ENCODE measurements around the gene METAP1.
"Not testable (repeated sequence)": the region's sequence is repeated elsewhere in the genome, so short reads cannot be mapped to it uniquely, and the experiment has no call there.

The METAP1 gene

DNA sequence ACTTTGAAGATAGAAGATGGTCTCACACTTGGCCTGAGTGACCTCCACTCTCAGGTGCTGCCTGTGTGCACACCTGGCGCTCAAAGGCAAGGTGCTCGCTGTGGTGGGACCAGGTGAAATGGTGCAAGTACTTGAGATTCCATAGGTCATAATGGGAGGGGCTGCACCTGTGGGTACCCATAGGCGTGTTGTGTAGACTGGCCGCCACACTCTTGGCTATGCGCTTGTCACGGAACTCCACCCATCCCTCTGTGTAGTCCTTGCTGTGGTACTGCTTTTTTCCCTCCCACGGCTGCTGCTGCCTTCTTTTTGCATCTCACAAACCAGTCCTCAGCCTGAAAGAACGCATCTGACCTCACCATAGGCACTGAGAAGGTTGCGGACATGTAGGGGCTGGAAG, 27.0 kb downstream of the METAP1 start:
- H2AK5ac ChIP-seq (ENCODE audit: low read length), result no peak overlapping the region
- no peak overlapping the region for H3K27ac ChIP-seq (ENCODE audit: low read depth, low read length)
- peaks cover 16% of the 10 kb centered on the region for H3K9me3 ChIP-seq (ENCODE audit: insufficient read depth, low read depth, low read length)
- H3K4me2 ChIP-seq (ENCODE audit: low read length), result no peak overlapping the region
- H3K79me1 ChIP-seq (ENCODE audit: low read length), result peaks cover 4% of the 10 kb centered on the region
- peak overlapping the region; percentile 37 for H2BK12ac ChIP-seq (ENCODE audit: low read length)
- no peak overlapping the region for H4K12ac ChIP-seq (ENCODE audit: low read depth, low read length)
- no peaks in the 10 kb centered on the region for H3K27me3 ChIP-seq (ENCODE audit: insufficient read depth, low read length)
- peaks cover 13 to 14% of the 10 kb centered on the region in 2 experiments for H3K36me3 ChIP-seq (ENCODE audit: control insufficient read depth in 1 of 2, insufficient read depth in 2 of 2, low read length in 2 of 2)
- no peak overlapping the region for H3K9ac ChIP-seq (ENCODE audit: low read length)
- peak overlapping the region; percentile 11 for H3K18ac ChIP-seq (ENCODE audit: low read length)
- no CpG with 5 or more reads among the region's 9 CpGs for WGBS (ENCODE audit: extremely low coverage, insufficient coverage, insufficient read length)
- no peak overlapping the region for H3K23ac ChIP-seq (ENCODE audit: low read length)
- peaks cover 7% of the 10 kb centered on the region for H3K79me2 ChIP-seq (ENCODE audit: control insufficient read depth, insufficient read depth, low read length, poor library complexity)
- H2AFZ ChIP-seq (ENCODE audit: insufficient read depth, low read length, poor library complexity), result peak overlapping the region; percentile 8
- no peak overlapping the region for H2BK5ac ChIP-seq (ENCODE audit: low read depth, low read length, poor library complexity)
- H4K8ac ChIP-seq (ENCODE audit: low read depth, low read length), result no peak overlapping the region
- peak; percentile 83 to 90 for DNase-seq
- H3K14ac ChIP-seq (ENCODE audit: low read length), result no peak overlapping the region
- H3K4me3 ChIP-seq (ENCODE audit: low read depth, low read length), result no peak overlapping the region
- H3K4me1 ChIP-seq (ENCODE audit: control insufficient read depth in 1 of 2, insufficient read depth in 2 of 2, low read length in 2 of 2), result peaks cover 5 to 24% of the 10 kb centered on the region in 2 experiments
- no peak overlapping the region for H4K91ac ChIP-seq (ENCODE audit: low read depth, low read length)
- H2BK120ac ChIP-seq (ENCODE audit: insufficient read depth, low read length, poor library complexity), result no peak overlapping the region
- H3K4ac ChIP-seq (ENCODE audit: low read depth, low read length), result peak overlapping the region; percentile 53

DNA sequence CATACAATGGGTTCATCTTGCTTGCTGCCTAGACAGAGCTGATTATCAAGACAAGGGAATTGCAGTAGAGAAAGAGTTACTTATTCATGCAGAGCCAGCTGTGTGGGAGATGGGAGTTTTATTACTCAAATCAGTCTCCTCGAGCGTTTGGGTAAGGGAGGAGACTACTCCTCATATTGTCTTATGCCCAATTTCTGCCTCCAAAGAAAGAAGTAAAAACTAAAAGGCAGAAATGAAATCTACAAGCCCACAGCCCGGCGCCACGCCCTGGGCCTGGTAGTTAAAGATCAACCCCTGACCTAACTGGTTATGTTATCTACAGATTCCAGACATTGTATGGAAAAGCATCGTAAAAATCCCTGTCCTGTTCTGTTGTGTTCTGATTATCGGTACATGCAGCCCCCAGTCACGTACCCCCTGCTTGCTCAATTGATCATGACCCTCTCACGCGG, 28.3 kb downstream of the METAP1 start:
- not testable (repeated sequence) for H2BK120ac ChIP-seq (ENCODE audit: insufficient read depth, low read length, poor library complexity); H3K27me3 ChIP-seq (ENCODE audit: insufficient read depth, low read length); H3K4me3 ChIP-seq (ENCODE audit: low read depth, low read length); H2BK12ac ChIP-seq (ENCODE audit: low read length); H4K8ac ChIP-seq (ENCODE audit: low read depth, low read length); H3K18ac ChIP-seq (ENCODE audit: low read length); H3K79me1 ChIP-seq (ENCODE audit: low read length); H2AK5ac ChIP-seq (ENCODE audit: low read length); H3K79me2 ChIP-seq (ENCODE audit: control insufficient read depth, insufficient read depth, low read length, poor library complexity); H3K4ac ChIP-seq (ENCODE audit: low read depth, low read length); H3K9ac ChIP-seq (ENCODE audit: low read length); H4K12ac ChIP-seq (ENCODE audit: low read depth, low read length); H3K23ac ChIP-seq (ENCODE audit: low read length); H2AFZ ChIP-seq (ENCODE audit: insufficient read depth, low read length, poor library complexity); H4K91ac ChIP-seq (ENCODE audit: low read depth, low read length); H3K14ac ChIP-seq (ENCODE audit: low read length)
- no CpG with 5 or more reads among the region's 10 CpGs for WGBS (ENCODE audit: extremely low coverage, insufficient coverage, insufficient read length)
- Histone ChIP-seq H3K27ac (ENCODE audit: low read depth, low read length) (peak overlapping the region; percentile 73), H3K4me1 (ENCODE audit: control insufficient read depth in 1 of 2, insufficient read depth in 2 of 2, low read length in 2 of 2) (peaks cover 5 to 24% of the 10 kb centered on the region in 2 experiments), H2BK5ac (ENCODE audit: low read depth, low read length, poor library complexity) (peak overlapping the region; percentile 64), H3K9me3 (ENCODE audit: insufficient read depth, low read depth, low read length) (peaks cover 16% of the 10 kb centered on the region), H3K4me2 (ENCODE audit: low read length) (peak overlapping the region; percentile 23), H3K36me3 (ENCODE audit: control insufficient read depth in 1 of 2, insufficient read depth in 2 of 2, low read length in 2 of 2) (peaks cover 13 to 14% of the 10 kb centered on the region in 2 experiments)
- DNase-seq, result peak; percentile 40 to 64

DNA sequence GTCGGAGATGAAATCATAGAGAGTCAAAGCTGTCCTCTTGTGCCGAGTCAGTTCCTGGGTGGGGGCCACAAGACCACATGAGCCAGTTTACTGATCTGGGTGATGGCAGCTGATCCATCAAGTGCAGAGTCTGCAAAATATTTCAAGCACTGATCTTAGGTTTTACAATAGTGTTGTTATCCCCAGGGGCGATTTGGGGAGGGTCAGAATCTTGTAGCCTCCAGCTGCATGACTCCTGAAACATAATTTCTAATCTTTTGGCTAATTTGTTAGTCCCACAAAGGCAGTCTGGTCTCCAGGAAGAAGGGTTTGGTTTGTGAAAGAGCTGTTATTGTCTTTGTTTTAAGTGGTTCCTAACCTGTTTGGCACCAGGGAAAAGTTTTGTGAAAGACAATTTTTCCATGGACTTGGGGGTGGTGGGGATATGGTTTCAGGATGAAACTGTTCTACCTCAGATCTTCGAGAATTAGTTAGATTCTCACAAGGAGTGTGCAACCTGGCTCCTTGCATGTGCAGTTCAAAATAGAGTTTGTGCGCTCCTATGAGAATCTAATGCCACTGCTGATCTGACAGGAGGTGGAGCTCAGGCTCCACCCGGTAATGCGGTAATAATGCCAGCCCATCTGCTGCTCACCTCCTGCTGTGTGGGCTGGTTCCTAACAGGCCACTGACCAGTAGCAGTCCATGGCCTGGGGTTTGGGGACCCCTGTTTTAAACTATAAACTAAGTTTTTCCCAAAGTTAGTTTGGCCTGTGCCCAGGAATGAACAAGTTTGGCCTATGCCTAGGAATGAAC, 29.2 kb downstream of the METAP1 start:
- H4K12ac ChIP-seq (ENCODE audit: low read depth, low read length), result no peak overlapping the region
- peak overlapping the region; percentile 15 for H4K91ac ChIP-seq (ENCODE audit: low read depth, low read length)
- H3K36me3 ChIP-seq (ENCODE audit: control insufficient read depth in 1 of 2, insufficient read depth in 2 of 2, low read length in 2 of 2), result peaks cover 13 to 14% of the 10 kb centered on the region in 2 experiments
- H3K27ac ChIP-seq (ENCODE audit: low read depth, low read length), result peak overlapping the region; percentile 73
- H2BK120ac ChIP-seq (ENCODE audit: insufficient read depth, low read length, poor library complexity), result no peak overlapping the region
- H3K4me3 ChIP-seq (ENCODE audit: low read depth, low read length), result no peak overlapping the region
- H3K27me3 ChIP-seq (ENCODE audit: insufficient read depth, low read length), result no peaks in the 10 kb centered on the region
- H2AK5ac ChIP-seq (ENCODE audit: low read length), result no peak overlapping the region
- peaks cover 7% of the 10 kb centered on the region for H3K79me2 ChIP-seq (ENCODE audit: control insufficient read depth, insufficient read depth, low read length, poor library complexity)
- peak; percentile 56 to 68 for DNase-seq
- H3K9me3 ChIP-seq (ENCODE audit: insufficient read depth, low read depth, low read length), result peaks cover 16% of the 10 kb centered on the region
- no peak overlapping the region for H3K9ac ChIP-seq (ENCODE audit: low read length)
- no peak overlapping the region for H2AFZ ChIP-seq (ENCODE audit: insufficient read depth, low read length, poor library complexity)
- peaks cover 5 to 24% of the 10 kb centered on the region in 2 experiments for H3K4me1 ChIP-seq (ENCODE audit: control insufficient read depth in 1 of 2, insufficient read depth in 2 of 2, low read length in 2 of 2)
- H2BK12ac ChIP-seq (ENCODE audit: low read length), result peak overlapping the region; percentile 69
- no peak overlapping the region for H3K14ac ChIP-seq (ENCODE audit: low read length)
- WGBS (ENCODE audit: extremely low coverage, insufficient coverage, insufficient read length), result no CpG with 5 or more reads among the region's 7 CpGs
- peak overlapping the region; percentile 64 for H2BK5ac ChIP-seq (ENCODE audit: low read depth, low read length, poor library complexity)
- H4K8ac ChIP-seq (ENCODE audit: low read depth, low read length), result peak overlapping the region; percentile 48
- peak overlapping the region; percentile 75 for H3K4ac ChIP-seq (ENCODE audit: low read depth, low read length)
- peak overlapping the region; percentile 23 for H3K4me2 ChIP-seq (ENCODE audit: low read length)
- no peak overlapping the region for H3K23ac ChIP-seq (ENCODE audit: low read length)
- H3K18ac ChIP-seq (ENCODE audit: low read length), result peak overlapping the region; percentile 72
- peaks cover 4% of the 10 kb centered on the region for H3K79me1 ChIP-seq (ENCODE audit: low read length)

DNA sequence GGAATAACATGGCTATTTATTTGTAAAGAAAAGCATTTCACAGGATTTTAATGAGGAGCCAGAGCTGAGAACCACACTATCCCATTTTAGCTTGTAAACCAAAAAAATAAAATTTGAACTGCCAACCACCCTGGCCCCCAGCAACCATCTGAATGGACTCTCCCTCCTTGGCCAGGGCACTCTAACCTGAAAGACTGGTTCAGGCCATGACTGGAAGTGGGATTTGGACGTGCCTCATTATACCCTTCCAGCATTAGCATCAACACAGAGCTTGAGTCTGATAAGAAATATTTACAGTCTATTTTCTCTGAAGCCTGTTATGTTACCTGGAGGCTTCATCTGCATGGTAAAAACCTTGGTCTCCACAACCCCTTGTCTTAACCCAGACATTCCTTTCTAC, 30.0 kb downstream of the METAP1 start:
- Histone ChIP-seq H2BK5ac (ENCODE audit: low read depth, low read length, poor library complexity) (no peak overlapping the region), H3K79me1 (ENCODE audit: low read length) (peaks cover 4% of the 10 kb centered on the region)
- no CpG with 5 or more reads among the region's 1 CpG for WGBS (ENCODE audit: extremely low coverage, insufficient coverage, insufficient read length)

More for the DNA sequence above, 30.0 kb downstream of the METAP1 start:
- H3K18ac ChIP-seq (ENCODE audit: low read length), result no peak overlapping the region
- peaks cover 5 to 24% of the 10 kb centered on the region in 2 experiments for H3K4me1 ChIP-seq (ENCODE audit: control insufficient read depth in 1 of 2, insufficient read depth in 2 of 2, low read length in 2 of 2)
- H3K27me3 ChIP-seq (ENCODE audit: insufficient read depth, low read length), result no peaks in the 10 kb centered on the region
- no peak overlapping the region for H3K9ac ChIP-seq (ENCODE audit: low read length)
- DNase-seq, result peak; percentile 40 to 68
- H3K79me2 ChIP-seq (ENCODE audit: control insufficient read depth, insufficient read depth, low read length, poor library complexity), result peaks cover 7% of the 10 kb centered on the region
- no peak overlapping the region for H4K8ac ChIP-seq (ENCODE audit: low read depth, low read length)
- no peak overlapping the region for H4K12ac ChIP-seq (ENCODE audit: low read depth, low read length)
- H2BK12ac ChIP-seq (ENCODE audit: low read length), result no peak overlapping the region
- H4K91ac ChIP-seq (ENCODE audit: low read depth, low read length), result no peak overlapping the region
- H3K4ac ChIP-seq (ENCODE audit: low read depth, low read length), result no peak overlapping the region
- no peak overlapping the region for H2AFZ ChIP-seq (ENCODE audit: insufficient read depth, low read length, poor library complexity)
- H3K27ac ChIP-seq (ENCODE audit: low read depth, low read length), result no peak overlapping the region
- H3K4me2 ChIP-seq (ENCODE audit: low read length), result no peak overlapping the region
- peaks cover 14% of the 10 kb centered on the region for H3K9me3 ChIP-seq (ENCODE audit: insufficient read depth, low read depth, low read length)
- H3K23ac ChIP-seq (ENCODE audit: low read length), result no peak overlapping the region
- no peak overlapping the region for H2BK120ac ChIP-seq (ENCODE audit: insufficient read depth, low read length, poor library complexity)
- H3K14ac ChIP-seq (ENCODE audit: low read length), result no peak overlapping the region
- H3K36me3 ChIP-seq (ENCODE audit: control insufficient read depth in 1 of 2, insufficient read depth in 2 of 2, low read length in 2 of 2), result peaks cover 11 to 14% of the 10 kb centered on the region in 2 experiments
- H2AK5ac ChIP-seq (ENCODE audit: low read length), result no peak overlapping the region
- no peak overlapping the region for H3K4me3 ChIP-seq (ENCODE audit: low read depth, low read length)
